ENCODE results near the gene TEX264.

DNA sequence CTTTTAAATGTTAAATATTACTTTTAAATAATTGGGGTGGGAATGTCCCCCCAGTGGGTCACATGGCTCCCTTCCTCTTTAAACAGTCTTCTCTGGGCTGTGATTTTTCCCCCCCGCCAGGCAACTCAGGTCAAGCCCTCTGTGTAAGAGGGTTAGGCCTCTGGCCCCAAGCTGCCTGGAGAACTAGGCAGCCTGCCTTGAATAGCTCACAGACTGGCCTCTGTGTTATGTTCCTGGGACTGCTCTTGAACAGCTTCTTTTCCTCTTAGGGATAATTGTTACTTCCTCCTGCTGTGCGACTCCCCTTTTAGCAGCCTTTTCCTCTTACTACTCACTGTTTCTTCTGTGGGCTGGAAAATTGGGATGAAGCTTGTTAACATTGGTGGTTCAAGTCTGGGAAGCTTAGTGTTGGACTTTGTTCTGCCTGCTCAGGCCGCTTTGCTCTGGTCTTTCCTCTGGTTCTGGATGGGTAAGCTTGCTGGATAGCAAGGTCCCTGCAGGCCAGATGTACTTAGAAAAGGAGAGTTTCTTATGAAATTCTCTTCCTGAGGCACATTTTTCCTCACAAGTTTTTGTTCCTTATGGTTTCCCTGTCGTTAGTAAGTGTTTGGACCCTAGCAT is 2.2 kb downstream of the TEX264 start:
- TF ChIP-seq, protein P1, sequence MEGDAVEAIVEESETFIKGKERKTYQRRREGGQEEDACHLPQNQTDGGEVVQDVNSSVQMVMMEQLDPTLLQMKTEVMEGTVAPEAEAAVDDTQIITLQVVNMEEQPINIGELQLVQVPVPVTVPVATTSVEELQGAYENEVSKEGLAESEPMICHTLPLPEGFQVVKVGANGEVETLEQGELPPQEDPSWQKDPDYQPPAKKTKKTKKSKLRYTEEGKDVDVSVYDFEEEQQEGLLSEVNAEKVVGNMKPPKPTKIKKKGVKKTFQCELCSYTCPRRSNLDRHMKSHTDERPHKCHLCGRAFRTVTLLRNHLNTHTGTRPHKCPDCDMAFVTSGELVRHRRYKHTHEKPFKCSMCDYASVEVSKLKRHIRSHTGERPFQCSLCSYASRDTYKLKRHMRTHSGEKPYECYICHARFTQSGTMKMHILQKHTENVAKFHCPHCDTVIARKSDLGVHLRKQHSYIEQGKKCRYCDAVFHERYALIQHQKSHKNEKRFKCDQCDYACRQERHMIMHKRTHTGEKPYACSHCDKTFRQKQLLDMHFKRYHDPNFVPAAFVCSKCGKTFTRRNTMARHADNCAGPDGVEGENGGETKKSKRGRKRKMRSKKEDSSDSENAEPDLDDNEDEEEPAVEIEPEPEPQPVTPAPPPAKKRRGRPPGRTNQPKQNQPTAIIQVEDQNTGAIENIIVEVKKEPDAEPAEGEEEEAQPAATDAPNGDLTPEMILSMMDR (IDR thresholded peaks at IDR 0.05), result no peak
- no peak for TF ChIP-seq EP300 (IDR thresholded peaks at IDR 0.05; ENCODE audit: low read depth)
